Kidney (tissue), 14 donors: ENCODE results near the gene ZYG11B. TPM values are rescaled to one million over a fixed set of nuclear protein-coding genes. Genes with fewer than 3 reads are reported as not detected.
"Not testable (repeated sequence)": the region's sequence is repeated elsewhere in the genome, so short reads cannot be mapped to it uniquely, and the experiment has no call there.

Source experiments
- DNase-seq, 5 donors: peaks; one replicate each; pipeline ENCODE4 v3.0.0-alpha.2; 2013 to 2020
- FAIRE-seq: peaks from 2 replicates; lab custom pipeline; 2012; peaks lifted over from hg19 to GRCh38; lab: Jason Lieb, UNC
- H3K27ac ChIP-seq, 2 donors: one replicate each; pipeline ENCODE4 v1.7.0; 2013; ENCODE audit warnings: low read depth in 2 of 2, low read length in 2 of 2, inconsistent platforms in 1 of 2
- H3K27me3 ChIP-seq: one replicate; pipeline ENCODE4 v1.7.1; 2013; ENCODE audit warnings: low read length, inconsistent platforms; ENCODE audit not compliant: control insufficient read depth, insufficient read depth
- H3K36me3 ChIP-seq, 3 donors: one replicate each; pipeline versions ENCODE4 v1.7.0 to v1.7.1; 2013; ENCODE audit warnings: low read length in 3 of 3, control low read depth in 1 of 3, inconsistent platforms in 1 of 3; ENCODE audit not compliant: insufficient read depth in 3 of 3, control insufficient read depth in 2 of 3
- H3K4me1 ChIP-seq, 3 donors: one replicate each; pipeline versions ENCODE4 v1.7.0 to v1.7.1; 2013; ENCODE audit warnings: low read length in 3 of 3, inconsistent platforms in 1 of 3, low read depth in 1 of 3; ENCODE audit not compliant: control insufficient read depth in 2 of 3, insufficient read depth in 2 of 3
- H3K4me3 ChIP-seq, 3 donors: one replicate each; pipeline versions ENCODE4 v1.7.0 to v1.8.1; 2013; ENCODE audit warnings: low read length in 3 of 3, control low read depth in 1 of 3, inconsistent platforms in 1 of 3
- H3K9ac ChIP-seq, 3 donors: one replicate each; pipeline versions ENCODE4 v1.7.0 to v1.7.1; 2013; ENCODE audit warnings: low read length in 3 of 3, control low read depth in 1 of 3, inconsistent platforms in 1 of 3
- H3K9me3 ChIP-seq, 3 donors: one replicate each; pipeline versions ENCODE4 v1.7.0 to v1.7.1; 2013; ENCODE audit warnings: low read length in 3 of 3, control low read depth in 1 of 3, inconsistent platforms in 1 of 3; ENCODE audit not compliant: control insufficient read depth in 2 of 3, insufficient read depth in 1 of 3
- intact Hi-C: fragments of 100-400 bp; cut with DNase I; formaldehyde crosslinking; loops from one replicate; pipeline ENCODE4 v1.11.1; 2022
- polyA plus RNA-seq: library from polyadenylated mRNA; stranded (reverse); fragments of 350-450 nt; fragmentation: Illumina TruSeq; extraction: RNeasy Lipid Tissue Mini Kit (QIAGEN cat#74804); gene quantifications from one replicate; pipeline ENCODE4 v1.2.3, GENCODE V29; 2014; ENCODE audit warnings: low read depth, low replicate concordance; ENCODE audit not compliant: insufficient read depth
- total RNA-seq: library from RNA; stranded (reverse); fragmentation: NEBNext Ultra II Directional; extraction: Animal tissue kit (Norgen Biotek cat#: 25700); gene quantifications from one replicate; pipeline ENCODE4 v1.2.1, GENCODE V29; 2021
- TF ChIP-seq, protein P1 (sequence below): IDR thresholded peaks from 3 replicates; pipeline ENCODE4 v1.5.1; 2012; ENCODE audit warnings: mild to moderate bottlenecking, moderate library complexity, borderline replicate concordance; ENCODE audit not compliant: insufficient read depth; ENCODE audit errors: extremely low read depth
- donor health status: control.
- donor health status: control.
- donor health status: control.
- donor health status: control.
- donor health status: control.
- donor health status: DM: yes; HTN: yes; CAD: no.
- donor health status: Normal renal cell carcinoma (clear cell type).

ZYG11B gene
- total and polyA plus RNA-seq, 2 donors from 2014 or later = 7.8 to 28.2 TPM

- peaks cover 0 to 16% (median 2%) of the 10 kb centered on the region in 3 donors for H3K4me1 ChIP-seq
- DNase-seq (no peak), FAIRE-seq (no peak)
- peaks cover 0 to 2% (median 0%) of the 10 kb centered on the region in 3 donors for H3K36me3 ChIP-seq
- H3K9ac ChIP-seq = no peak overlapping the region
- H3K27me3 ChIP-seq = no peaks in the 10 kb centered on the region
- TF ChIP-seq, protein P1, sequence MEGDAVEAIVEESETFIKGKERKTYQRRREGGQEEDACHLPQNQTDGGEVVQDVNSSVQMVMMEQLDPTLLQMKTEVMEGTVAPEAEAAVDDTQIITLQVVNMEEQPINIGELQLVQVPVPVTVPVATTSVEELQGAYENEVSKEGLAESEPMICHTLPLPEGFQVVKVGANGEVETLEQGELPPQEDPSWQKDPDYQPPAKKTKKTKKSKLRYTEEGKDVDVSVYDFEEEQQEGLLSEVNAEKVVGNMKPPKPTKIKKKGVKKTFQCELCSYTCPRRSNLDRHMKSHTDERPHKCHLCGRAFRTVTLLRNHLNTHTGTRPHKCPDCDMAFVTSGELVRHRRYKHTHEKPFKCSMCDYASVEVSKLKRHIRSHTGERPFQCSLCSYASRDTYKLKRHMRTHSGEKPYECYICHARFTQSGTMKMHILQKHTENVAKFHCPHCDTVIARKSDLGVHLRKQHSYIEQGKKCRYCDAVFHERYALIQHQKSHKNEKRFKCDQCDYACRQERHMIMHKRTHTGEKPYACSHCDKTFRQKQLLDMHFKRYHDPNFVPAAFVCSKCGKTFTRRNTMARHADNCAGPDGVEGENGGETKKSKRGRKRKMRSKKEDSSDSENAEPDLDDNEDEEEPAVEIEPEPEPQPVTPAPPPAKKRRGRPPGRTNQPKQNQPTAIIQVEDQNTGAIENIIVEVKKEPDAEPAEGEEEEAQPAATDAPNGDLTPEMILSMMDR = no peak
- no peak overlapping the region for H3K4me3 ChIP-seq
- no peak overlapping the region for H3K27ac ChIP-seq
- intact Hi-C loops = no loop called here
- no peaks in the 10 kb centered on the region for H3K9me3 ChIP-seq
Observed at GRCh38 chr1:52746189-52746588, 19.9 kb downstream of the ZYG11B start.

DNA sequence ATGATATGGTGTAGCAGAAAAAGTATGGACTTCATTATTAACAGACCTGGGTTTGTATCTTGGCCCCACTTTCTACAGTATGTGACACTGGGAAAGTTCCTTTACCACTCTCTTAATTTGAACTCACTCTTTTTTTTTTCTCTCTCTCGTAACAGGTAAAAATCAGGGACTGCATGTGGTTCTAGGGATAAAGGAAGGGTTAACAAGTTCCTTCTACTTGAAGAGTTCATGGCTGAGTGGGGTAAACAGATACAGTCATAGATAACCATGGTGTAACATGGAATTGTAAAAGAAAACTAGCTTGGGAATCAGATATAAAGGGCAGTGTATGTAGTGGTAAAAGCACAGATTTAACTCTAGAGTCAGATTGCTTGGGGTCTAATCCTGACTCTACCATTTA, 21.2 kb downstream of the ZYG11B start:
- no peak overlapping the region for H3K4me3 ChIP-seq
- TF ChIP-seq, protein P1 = no peak
- H3K36me3 ChIP-seq = peaks cover 0 to 2% (median 0%) of the 10 kb centered on the region in 3 donors
- no peaks in the 10 kb centered on the region for H3K9me3 ChIP-seq
- FAIRE-seq = no peak
- no peak overlapping the region for H3K27ac ChIP-seq
- no peak for DNase-seq
- H3K4me1 ChIP-seq = peaks cover 0 to 24% (median 7%) of the 10 kb centered on the region in 3 donors
- no peak overlapping the region for H3K9ac ChIP-seq
- intact Hi-C loops = no loop called here
- no peaks in the 10 kb centered on the region for H3K27me3 ChIP-seq

- Histone ChIP-seq H3K36me3 (peaks cover 0 to 2% (median 0%) of the 10 kb centered on the region in 3 donors), H3K9me3 (no peaks in the 10 kb centered on the region), H3K4me3 (no peak overlapping the region), H3K27ac (no peak overlapping the region), H3K4me1 (peaks cover 0 to 26% (median 9%) of the 10 kb centered on the region in 3 donors), H3K27me3 (no peaks in the 10 kb centered on the region), H3K9ac (no peak overlapping the region)
- no peak for FAIRE-seq
- no peak for DNase-seq
- TF ChIP-seq, protein P1 = peak; percentile 9
- intact Hi-C loops = no loop called here
Observed at GRCh38 chr1:52748119-52748518, 21.9 kb downstream of the ZYG11B start.

DNA sequence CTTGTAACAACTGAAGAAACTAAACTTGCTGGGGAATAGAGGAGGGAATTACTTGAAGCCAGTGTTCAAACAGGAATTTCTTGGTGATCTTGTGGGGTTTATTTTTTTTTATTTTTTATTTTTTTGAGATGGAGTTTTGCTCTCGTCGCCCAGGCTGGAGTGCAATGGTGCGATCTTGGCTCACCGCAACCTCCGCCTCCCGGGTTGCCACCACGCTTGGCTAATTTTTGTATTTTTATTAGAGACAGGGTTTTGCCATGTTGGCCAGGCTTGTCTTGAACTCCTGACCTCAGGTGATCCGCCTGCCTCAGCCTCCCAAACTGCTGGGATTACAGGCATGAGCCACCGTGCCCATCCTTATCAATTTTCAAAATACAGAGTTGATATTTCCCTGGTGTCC, 23.2 kb downstream of the ZYG11B start:
- H3K4me1 ChIP-seq = peaks cover 0 to 26% (median 9%) of the 10 kb centered on the region in 3 donors
- H3K9ac ChIP-seq, H3K9me3 ChIP-seq, H3K4me3 ChIP-seq, H3K27me3 ChIP-seq, intact Hi-C loops, H3K36me3 ChIP-seq, DNase-seq, FAIRE-seq: not testable (repeated sequence)
- peak overlapping the region in 1 of 2 donors; percentile 15 for H3K27ac ChIP-seq

DNA sequence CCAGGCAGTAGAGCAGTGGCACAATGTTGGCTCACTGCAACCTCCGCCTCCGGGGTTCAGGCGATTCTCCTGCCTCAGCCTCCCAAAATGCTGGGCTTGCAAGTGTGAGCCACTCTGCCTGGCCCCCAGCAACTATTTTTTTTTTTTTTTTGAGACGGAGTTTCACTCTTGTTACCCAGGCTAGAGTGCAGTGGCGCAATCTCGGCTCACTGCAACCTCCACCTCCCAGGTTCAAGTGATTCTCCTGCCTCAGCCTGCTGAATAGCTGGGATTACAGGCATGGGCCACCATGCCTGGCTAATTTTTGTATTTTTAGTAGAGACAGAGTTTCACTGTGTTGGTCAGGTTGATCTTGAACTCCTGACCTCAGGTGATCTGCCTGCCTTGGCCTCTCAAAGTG, 23.9 kb downstream of the ZYG11B start:
- FAIRE-seq, H3K27me3 ChIP-seq, DNase-seq: not testable (repeated sequence)

More for the DNA sequence above, 23.9 kb downstream of the ZYG11B start:
- Histone ChIP-seq H3K27ac (peak overlapping the region in 1 of 2 donors; percentile 15), H3K4me1 (peaks cover 0 to 26% (median 9%) of the 10 kb centered on the region in 3 donors)
- H3K4me3 ChIP-seq, H3K9ac ChIP-seq, H3K36me3 ChIP-seq, intact Hi-C loops, H3K9me3 ChIP-seq: not testable (repeated sequence)
